ENCODE results near the gene DLG2.

Gene DLG2

DNA sequence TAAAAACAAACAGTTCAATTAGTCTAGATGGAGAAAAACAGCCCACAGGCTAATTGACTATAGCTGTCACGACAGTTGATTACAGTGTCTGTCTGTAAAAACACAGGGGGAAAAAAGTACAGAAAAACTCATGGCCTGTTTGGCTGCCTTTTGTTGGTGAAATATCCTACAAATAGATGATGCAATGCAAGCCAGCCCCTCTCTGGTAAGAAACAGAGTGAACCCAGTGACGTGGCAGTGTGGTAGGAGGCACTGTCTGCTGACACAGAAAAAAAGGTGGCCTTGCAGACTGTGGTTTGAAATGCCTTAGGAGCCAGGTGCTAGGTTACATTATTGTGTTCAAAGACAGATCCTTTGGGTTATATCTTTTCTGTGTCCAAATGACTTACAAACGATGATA is 1909.6 kb downstream of the DLG2 start:
- no peak for DNase-seq (ENCODE audit: low read depth, low spot score)
- POLR2A ChIA-PET, result no interaction called here
- CTCF ChIA-PET, result interaction anchor here (0.8 to 2.3 kb wide), 2 partner anchors 422 to 425 kb away, joined by 3 to 8 read pairs; no protein-coding TSS in a partner anchor
- TF ChIP-seq, protein P1, sequence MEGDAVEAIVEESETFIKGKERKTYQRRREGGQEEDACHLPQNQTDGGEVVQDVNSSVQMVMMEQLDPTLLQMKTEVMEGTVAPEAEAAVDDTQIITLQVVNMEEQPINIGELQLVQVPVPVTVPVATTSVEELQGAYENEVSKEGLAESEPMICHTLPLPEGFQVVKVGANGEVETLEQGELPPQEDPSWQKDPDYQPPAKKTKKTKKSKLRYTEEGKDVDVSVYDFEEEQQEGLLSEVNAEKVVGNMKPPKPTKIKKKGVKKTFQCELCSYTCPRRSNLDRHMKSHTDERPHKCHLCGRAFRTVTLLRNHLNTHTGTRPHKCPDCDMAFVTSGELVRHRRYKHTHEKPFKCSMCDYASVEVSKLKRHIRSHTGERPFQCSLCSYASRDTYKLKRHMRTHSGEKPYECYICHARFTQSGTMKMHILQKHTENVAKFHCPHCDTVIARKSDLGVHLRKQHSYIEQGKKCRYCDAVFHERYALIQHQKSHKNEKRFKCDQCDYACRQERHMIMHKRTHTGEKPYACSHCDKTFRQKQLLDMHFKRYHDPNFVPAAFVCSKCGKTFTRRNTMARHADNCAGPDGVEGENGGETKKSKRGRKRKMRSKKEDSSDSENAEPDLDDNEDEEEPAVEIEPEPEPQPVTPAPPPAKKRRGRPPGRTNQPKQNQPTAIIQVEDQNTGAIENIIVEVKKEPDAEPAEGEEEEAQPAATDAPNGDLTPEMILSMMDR (IDR thresholded peaks at IDR 0.05; ENCODE audit: insufficient read depth, low read length, missing control alignments), result no peak
- no peak overlapping the region for H3K4me3 ChIP-seq (ENCODE audit: low read depth, low read length)

- ChIA-PET CTCF (interaction anchor here (1.2 to 2.3 kb wide), 3 partner anchors 10 to 424 kb away, joined by 3 to 8 read pairs (median 3); no protein-coding TSS in a partner anchor), POLR2A (no interaction called here)
- TF ChIP-seq, protein P1 (IDR thresholded peaks at IDR 0.05; ENCODE audit: insufficient read depth, low read length, missing control alignments), result no peak
- no peak overlapping the region for H3K4me3 ChIP-seq (ENCODE audit: low read depth, low read length)
- no peak for DNase-seq (ENCODE audit: low read depth, low spot score)
Measured at GRCh38 chr11:83715927-83716535, 1911.1 kb downstream of the DLG2 start.

- CTCF ChIA-PET, result no interaction called here
- peak; percentile 3 for DNase-seq (ENCODE audit: low read depth, low spot score)
- POLR2A ChIA-PET, result no interaction called here
- TF ChIP-seq, protein P1 (IDR thresholded peaks at IDR 0.05; ENCODE audit: insufficient read depth, low read length, missing control alignments), result no peak
- H3K4me3 ChIP-seq (ENCODE audit: low read depth, low read length), result no peak overlapping the region
Measured at GRCh38 chr11:83713708-83714107, 1913.4 kb downstream of the DLG2 start.

DNA sequence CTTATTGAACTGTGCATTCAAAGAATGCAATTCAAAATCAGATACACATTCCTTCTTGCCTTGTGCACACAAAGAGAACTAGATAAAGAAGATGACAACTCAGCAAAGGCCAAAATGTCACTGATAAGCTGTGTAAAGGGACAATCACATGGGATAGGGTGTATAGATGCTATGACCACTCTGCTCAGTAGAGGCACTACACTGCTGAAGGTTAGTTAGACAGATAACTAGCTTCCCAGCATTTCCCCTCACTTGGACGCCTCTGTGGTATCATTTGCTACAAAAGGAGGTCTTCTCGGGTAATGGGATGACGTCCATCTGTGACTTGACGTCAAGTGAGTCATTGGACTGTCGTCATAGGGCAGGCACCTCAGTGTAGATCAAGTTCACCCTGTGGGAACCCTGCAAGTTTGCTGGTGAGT is 1916.0 kb downstream of the DLG2 start:
- TF ChIP-seq, protein P1 (IDR thresholded peaks at IDR 0.05; ENCODE audit: insufficient read depth, low read length, missing control alignments), result no peak
- CTCF ChIA-PET, result no interaction called here
- DNase-seq (ENCODE audit: low read depth, low spot score), result no peak
- no peak overlapping the region for H3K4me3 ChIP-seq (ENCODE audit: low read depth, low read length)
- POLR2A ChIA-PET, result no interaction called here

DNA sequence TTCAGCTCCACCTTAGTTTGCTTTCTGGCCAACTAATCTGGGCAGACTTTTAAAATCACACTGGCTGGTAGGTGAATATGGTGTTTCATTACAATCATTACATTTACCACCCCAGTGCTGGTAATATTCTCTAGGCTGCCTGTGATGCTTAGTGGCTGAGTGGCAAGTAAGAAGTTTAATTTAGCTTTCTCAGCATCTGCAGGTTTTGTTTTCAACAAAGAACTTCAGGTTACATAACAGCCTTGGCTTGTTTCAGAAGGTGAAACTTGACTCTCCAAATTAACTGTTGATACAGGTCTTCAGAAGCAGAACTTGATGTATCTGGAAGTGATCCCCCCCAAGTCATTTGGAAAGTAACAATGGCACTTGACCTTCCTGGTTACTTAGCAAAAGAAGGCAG is 1917.7 kb downstream of the DLG2 start:
- no peak for DNase-seq (ENCODE audit: low read depth, low spot score)
- ChIA-PET POLR2A (no interaction called here), CTCF (no interaction called here)

DNA sequence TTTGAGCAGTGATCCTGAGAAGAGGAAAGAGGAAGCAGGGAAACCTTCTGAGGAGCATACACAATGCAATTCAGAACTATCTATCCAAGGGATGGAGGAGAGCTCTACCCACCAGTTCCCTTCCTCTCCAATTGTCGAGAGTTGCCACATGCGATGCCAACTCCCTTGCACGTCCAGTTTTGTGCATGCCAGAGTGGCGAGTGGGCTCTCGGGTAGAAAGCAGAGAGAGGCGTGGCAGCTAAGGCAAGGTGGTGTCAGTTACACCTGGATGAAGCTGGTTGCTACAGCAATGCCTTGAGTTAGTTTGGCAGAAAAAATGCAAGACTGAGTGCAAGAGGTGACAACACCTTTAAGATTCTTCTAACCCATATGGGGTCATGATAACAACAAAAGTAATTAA is 1920.6 kb downstream of the DLG2 start:
- ChIA-PET CTCF (no interaction called here), POLR2A (no interaction called here)
- DNase-seq (ENCODE audit: low read depth, low spot score), result no peak
- H3K4me3 ChIP-seq (ENCODE audit: low read depth, low read length), result no peak overlapping the region
- TF ChIP-seq, protein P1 (IDR thresholded peaks at IDR 0.05; ENCODE audit: insufficient read depth, low read length, missing control alignments), result no peak

More for the DNA sequence above, 1917.7 kb downstream of the DLG2 start:
- TF ChIP-seq, protein P1 (IDR thresholded peaks at IDR 0.05; ENCODE audit: insufficient read depth, low read length, missing control alignments), result no peak
- no peak overlapping the region for H3K4me3 ChIP-seq (ENCODE audit: low read depth, low read length)
